NCI-H524 (cell line): ENCODE measurements around the gene CDK10.

Source experiments
- DNase-seq, 2 experiments: peaks; one replicate each; lab custom pipeline; 2025; lab: John Stamatoyannopoulos, UW

The CDK10 gene

DNA sequence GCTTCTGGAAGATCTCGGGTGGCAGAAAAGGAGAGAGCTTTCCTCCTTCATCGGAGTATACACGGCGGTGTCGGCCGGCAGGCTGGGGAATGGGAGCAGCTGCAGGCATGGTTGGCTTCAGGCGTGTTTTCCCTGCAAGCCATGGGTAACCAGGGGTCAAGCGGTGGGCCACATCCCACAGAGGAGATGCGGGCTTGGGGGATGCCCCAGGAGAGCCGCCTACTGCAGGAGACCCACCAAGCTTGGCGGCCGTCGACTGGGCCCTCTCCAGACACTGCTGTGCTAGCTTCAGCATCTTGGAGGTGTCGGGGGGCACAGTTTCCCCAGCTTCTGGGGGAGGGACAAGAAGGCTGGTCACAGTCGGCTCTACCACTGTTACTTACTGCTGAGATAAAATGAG is 30.0 kb downstream of the CDK10 start:
- no peak for DNase-seq

DNA sequence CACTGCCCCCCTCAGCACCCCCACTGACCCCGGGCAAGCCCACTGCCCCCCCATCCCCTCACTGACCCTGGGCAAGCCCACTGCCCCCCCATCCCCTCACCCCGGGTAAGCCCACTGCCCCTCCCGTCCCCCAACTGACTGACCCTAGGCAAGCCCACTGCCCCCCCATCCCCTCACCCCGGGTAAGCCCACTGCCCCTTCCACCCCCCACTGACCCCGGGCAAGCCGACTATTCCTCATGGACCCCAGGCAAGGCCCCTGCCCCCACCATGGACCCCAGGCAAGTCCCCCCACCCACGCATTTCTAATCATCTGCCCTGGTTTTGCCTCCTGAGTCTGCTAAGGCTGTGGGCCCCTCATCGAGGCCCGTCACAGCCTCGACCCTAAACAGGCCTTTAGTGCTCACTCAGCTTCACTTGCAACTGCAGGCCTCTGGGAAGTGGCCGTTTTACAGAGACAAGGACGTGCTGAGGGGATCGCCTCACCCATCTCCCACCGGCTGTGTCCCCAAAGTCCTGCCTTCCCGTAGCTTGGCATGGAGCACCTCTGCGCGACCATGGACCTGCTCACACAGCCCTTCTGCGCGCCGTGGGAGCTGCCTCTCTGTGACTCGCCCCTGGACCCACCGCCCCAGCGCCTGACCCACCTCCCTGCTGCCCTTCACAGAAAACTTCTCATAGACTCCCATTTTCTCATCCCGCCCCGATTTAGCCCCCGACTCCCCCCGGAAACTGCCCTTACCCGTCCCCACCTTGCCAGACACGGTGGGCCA is 30.6 kb downstream of the CDK10 start:
- no peak for DNase-seq

- DNase-seq, result no peak
Observed at GRCh38 chr16:89717688-89718505, 31.4 kb downstream of the CDK10 start.

DNA sequence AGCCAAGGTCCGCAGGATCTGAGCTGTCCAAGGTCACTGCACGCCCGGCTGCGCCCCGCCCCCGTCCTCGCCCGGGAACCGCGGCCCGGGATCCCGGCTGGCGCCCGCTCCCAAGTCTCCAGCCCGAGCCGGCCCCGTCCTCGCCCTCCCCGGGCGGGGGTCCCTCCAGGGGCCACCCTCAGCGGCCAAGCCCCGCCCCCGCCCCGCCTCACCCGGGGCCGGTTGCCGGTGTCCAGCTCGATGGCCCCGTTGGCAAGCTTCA is 34.0 kb downstream of the CDK10 start:
- DNase-seq, result peak in 1 of 2 experiments; percentile 70

DNA sequence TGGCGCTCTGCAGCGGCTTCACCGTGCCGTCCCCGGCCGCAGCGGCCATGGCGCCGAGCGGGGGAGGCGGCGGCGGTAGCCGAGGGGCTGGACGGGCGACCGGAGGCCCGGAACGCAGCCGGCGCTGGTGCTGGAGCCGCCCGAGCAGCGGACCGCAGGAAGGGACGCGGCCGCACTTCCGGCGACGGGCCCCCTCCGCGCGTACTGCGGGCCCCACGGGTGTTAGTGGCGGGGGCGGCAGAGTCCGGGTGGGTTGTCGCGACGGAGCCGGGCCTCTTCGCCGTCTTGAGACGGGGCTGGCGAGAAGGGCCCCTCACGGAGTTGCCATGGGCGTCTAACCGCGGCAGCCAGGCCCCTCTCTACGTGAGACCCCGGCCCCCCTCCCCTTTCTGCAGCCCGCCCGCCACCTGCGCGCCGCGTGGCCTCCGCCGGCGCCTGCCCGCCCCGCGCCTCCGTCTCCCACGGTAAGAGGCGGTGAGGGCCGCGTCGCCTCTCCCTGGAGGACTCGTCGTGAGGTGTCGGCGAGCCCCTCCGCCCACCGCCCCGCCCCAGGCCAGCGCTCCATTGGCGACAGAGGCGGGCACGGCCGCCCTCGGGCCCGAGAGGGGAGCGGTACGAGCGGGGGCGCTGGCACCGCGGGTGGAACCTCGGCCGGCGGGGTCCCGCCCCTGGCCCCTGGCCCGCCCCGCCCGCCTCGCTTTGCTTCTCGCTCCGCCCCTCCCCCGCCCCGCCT is 34.5 kb downstream of the CDK10 start, which contains the start of the genes VPS9D1 and ZNF276:
VPS9D1 (minus strand) TSS at position 86 of the 733 bp plus-strand sequence; CDS start at position 49, 37 bp downstream.
ZNF276 (plus strand) TSS at position 725 of the 733 bp plus-strand sequence. CDS start 104 bp downstream, outside the sequence.
- DNase-seq, result peak; percentile 75 to 83

DNA sequence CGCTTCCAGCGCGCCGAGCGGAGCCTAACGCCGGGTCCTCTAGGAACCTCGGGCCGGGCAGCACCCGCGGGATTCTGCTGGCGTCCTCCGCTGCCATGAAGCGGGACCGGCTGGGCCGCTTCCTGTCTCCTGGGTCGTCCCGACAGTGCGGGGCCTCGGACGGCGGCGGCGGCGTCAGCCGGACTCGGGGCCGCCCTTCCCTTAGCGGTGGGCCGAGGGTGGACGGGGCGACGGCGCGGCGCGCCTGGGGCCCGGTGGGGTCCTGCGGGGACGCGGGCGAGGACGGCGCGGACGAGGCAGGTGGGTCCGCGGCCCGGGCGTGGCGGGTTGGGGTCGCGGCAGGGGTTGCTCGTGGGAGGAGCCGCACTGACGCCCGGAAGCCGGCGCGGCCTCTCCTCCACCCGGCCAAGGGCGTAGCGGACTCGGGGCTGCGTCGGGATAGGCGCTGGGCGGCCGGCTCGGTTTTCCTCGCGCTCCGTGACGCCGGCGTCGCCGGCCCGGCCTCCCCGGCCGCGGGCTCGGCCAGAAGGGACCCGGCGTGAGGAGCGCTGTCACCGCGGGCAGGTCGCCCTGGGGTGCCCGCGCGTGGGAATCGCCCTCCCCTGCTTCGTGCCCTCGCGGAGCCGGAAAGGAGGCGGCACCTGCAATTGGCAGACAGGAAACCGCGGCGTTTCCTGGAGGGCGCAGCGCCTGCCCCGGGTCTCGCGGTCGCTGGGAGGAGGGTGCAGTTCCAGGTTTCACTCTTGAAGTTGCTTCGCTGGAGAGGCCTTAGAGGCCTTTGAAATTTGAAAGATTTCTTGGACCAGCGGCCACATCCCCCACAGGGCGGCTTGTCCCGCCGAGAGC is 35.3 kb downstream of the CDK10 start:
- no peak for DNase-seq

- DNase-seq, result no peak
Observed at GRCh38 chr16:89722392-89723278, 36.1 kb downstream of the CDK10 start.

GRCh38 chr16:89723279-89724250 is 37.1 kb downstream of the CDK10 start:
- DNase-seq, result no peak

DNA sequence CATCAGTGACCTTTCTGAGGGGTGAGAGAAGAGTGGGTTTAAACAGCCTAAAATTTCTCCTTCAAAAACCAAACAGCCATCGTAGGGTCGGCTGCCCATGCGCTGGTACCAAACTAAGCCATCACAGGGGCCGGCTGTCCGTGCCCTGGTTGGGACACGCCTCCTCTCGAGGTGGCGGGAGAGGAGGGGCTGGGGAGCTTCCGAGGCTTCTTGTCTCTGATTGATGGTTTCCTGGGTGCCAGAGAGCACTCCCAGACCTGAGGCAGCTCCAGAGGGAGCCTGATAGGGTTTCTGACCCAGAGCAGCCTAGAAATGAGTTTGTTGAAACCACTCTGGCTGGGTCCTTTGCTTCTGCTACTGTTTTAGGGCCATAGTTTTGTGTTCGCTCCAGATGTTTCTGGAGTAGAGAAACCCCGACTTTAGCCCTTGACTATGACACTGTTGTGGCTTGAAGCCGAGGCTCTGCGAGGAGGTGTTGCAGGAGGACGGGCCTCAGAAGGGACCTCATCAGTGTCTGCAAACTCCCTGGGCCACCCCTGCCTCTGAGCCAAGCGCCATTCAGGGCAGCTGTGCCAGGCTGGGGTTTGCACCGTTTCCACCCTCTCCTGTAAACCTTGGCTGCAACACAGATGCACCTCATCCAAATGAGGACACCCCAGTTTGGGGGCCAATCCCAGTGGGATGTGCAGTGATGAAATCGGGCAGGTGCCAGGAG is 41.1 kb downstream of the CDK10 start:
- DNase-seq, result no peak

GRCh38 chr16:89729293-89729692 is 42.8 kb downstream of the CDK10 start:
- DNase-seq, result no peak

DNA sequence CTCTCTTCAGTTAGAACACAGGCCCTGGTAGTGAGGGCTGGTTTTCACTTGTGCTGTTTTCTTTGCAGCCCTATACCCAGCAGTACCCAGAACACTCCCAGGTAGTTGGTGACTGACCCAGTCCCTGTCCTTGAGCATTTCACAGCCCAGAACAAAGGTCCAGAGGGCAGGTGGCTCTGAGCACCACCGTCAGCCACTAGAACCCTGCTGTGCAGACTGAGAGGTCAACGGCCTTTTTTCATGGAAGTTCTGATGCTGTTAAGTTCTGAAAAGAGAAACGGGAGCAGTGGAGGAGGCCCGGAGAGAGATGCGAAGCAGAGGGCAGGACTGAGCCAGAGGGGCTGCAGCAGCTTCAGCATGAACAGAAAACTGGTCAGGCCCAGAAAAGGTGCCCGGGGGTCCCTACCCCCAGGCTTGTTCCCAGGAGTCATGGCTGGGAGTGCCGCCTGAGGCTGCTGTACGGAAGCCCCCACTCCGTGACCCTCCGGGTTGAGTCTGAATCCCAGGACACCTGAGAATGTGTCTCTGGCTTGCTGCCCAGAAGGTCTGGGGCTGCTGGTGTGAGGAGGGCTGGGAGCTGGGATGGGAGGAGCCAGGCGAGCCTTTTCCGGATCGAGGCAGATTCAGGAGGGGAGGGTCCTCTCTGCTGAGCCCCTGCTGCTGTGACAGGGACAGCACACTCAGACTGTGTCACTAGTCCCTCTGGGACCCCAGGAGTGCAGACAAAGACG is 43.5 kb downstream of the CDK10 start:
- no peak for DNase-seq

GRCh38 chr16:89730610-89731234 is 44.2 kb downstream of the CDK10 start:
- DNase-seq, result no peak

- no peak for DNase-seq
Observed at GRCh38 chr16:89732142-89732917, 45.8 kb downstream of the CDK10 start.

- no peak for DNase-seq
Observed at GRCh38 chr16:89732918-89733242, 46.4 kb downstream of the CDK10 start.

GRCh38 chr16:89733322-89733721 is 46.8 kb downstream of the CDK10 start:
- no peak for DNase-seq

DNA sequence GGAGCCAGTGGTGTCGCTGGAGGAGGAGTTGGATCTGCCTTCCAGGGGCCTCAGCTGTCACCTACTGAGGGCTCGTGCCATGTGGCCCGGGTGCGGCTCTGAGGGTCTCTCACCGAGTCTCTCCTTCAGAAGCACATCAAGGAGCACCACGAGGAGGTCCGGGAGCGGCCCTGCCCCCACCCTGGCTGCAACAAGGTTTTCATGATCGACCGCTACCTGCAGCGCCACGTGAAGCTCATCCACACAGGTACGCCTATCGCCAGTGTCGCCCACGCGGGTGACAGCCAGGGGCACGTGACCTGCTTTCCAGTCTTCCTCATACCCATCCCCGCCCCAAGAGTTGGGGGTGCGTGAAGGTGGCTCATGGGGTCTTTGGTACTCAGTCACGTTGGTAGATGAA is 47.3 kb downstream of the CDK10 start:
- DNase-seq, result no peak

GRCh38 chr16:89736554-89736953 is 50.1 kb downstream of the CDK10 start:
- DNase-seq, result no peak
